GM12878 (cell line): Measurements from ENCODE around the gene HMGCLL1.

Source experiments
- CTCF ChIP-seq, 3 experiments: IDR thresholded peaks in 2 of 3; conservative IDR thresholded peaks in 1 of 3; 2 replicates each; pipeline ENCODE4 v1.5.1; 2011; ENCODE audit warnings: low read depth in 3 of 3, low read length in 3 of 3, mild to moderate bottlenecking in 3 of 3, control low read depth in 2 of 3, moderate library complexity in 2 of 3, inconsistent platforms in 1 of 3, mixed read lengths in 1 of 3; ENCODE audit not compliant: control insufficient read depth in 2 of 3, insufficient read depth in 1 of 3; ENCODE audit errors: extremely low read depth in 1 of 3
- FOS ChIP-seq: IDR thresholded peaks from 3 replicates; pipeline ENCODE4 v1.6.1; 2011; ENCODE audit warnings: borderline replicate concordance; ENCODE audit not compliant: insufficient read length; ENCODE audit errors: extremely low read depth
- FOXM1 ChIP-seq: IDR thresholded peaks from 2 replicates; pipeline ENCODE4 v1.6.1; 2012; ENCODE audit warnings: low read depth, mild to moderate bottlenecking, inconsistent platforms, low read length, moderate library complexity
- GABPA ChIP-seq: IDR thresholded peaks from 2 replicates; pipeline ENCODE4 v1.6.1; 2014; ENCODE audit warnings: antibody characterized with exemption, low read depth, mild to moderate bottlenecking, inconsistent platforms
- POLR2A ChIP-seq: IDR thresholded peaks from 2 replicates; pipeline ENCODE4 v1.6.1; 2011; ENCODE audit warnings: low read depth, mild to moderate bottlenecking, low read length
- POLR2AphosphoS2 ChIP-seq: IDR thresholded peaks from 2 replicates; pipeline ENCODE4 v1.6.1; 2011; ENCODE audit warnings: low read depth, mild to moderate bottlenecking, low read length, improper control_type of control experiment, moderate library complexity
- RFX5 ChIP-seq: IDR thresholded peaks from 2 replicates; pipeline ENCODE4 v1.6.1; 2011; ENCODE audit warnings: low read depth, low read length, improper control_type of control experiment
- SP1 ChIP-seq: IDR thresholded peaks from one replicate; pipeline ENCODE4 v1.6.1; 2011; ENCODE audit warnings: low read depth, low read length
- TAF1 ChIP-seq: IDR thresholded peaks from 2 replicates; pipeline ENCODE4 v1.6.1; 2011; ENCODE audit warnings: mild to moderate bottlenecking, low read depth, low read length, borderline replicate concordance
- USF1 ChIP-seq: IDR thresholded peaks from 2 replicates; pipeline ENCODE4 v1.6.1; 2011; ENCODE audit warnings: borderline replicate concordance, low read depth, mild to moderate bottlenecking, moderate library complexity, mixed read lengths, low read length; ENCODE audit not compliant: insufficient read depth; ENCODE audit errors: extremely low read length
- USF2 ChIP-seq: IDR thresholded peaks from 2 replicates; pipeline ENCODE4 v1.6.1; 2011; ENCODE audit warnings: low read depth, low read length, improper control_type of control experiment, borderline replicate concordance
- ZNF622 ChIP-seq: fragments of 450-650 bp; IDR thresholded peaks from 2 replicates; pipeline ENCODE4 v1.6.1; 2017; ENCODE audit warnings: mild to moderate bottlenecking, inconsistent platforms
- ZNF687 ChIP-seq: fragments of 450-650 bp; IDR thresholded peaks from 2 replicates; pipeline ENCODE4 v1.6.1; 2017; ENCODE audit warnings: mild to moderate bottlenecking, moderate library complexity

GRCh38 chr6:55437141-55437540 is 141.9 kb downstream of the HMGCLL1 start:
- no peak for TF ChIP-seq POLR2A
- no peak for TF ChIP-seq ZNF622
- no peak for TF ChIP-seq FOXM1
- no peak for TF ChIP-seq CTCF (IDR thresholded peaks at IDR 0.05 in 2 of 3, conservative IDR thresholded peaks at IDR 0.05 in 1 of 3; ENCODE audit: control insufficient read depth in 2 of 3, extremely low read depth in 1 of 3, insufficient read depth in 1 of 3, low read depth in 3 of 3, low read length in 3 of 3)
- TF ChIP-seq GABPA, result no peak
- TF ChIP-seq USF2, result no peak
- no peak for TF ChIP-seq FOS
- no peak for TF ChIP-seq POLR2AphosphoS2
- TF ChIP-seq ZNF687, result no peak
- TF ChIP-seq TAF1, result no peak
- no peak for TF ChIP-seq RFX5
- no peak for TF ChIP-seq SP1
- no peak for TF ChIP-seq USF1
